CMK (cell line): Measurements from ENCODE around the gene SLC6A13.
"Not testable (repeated sequence)": the region's sequence is repeated elsewhere in the genome, so short reads cannot be mapped to it uniquely, and the experiment has no call there.

Source experiments
- DNase-seq: peaks from one replicate; pipeline ENCODE4 v3.0.0-alpha.2; 2010; ENCODE audit warnings: low read depth

Gene SLC6A13

GRCh38 chr12:264269-264668 is 1.6 kb upstream of the SLC6A13 start:
- no peak for DNase-seq

GRCh38 chr12:263574-263973 is 938 bp upstream of the SLC6A13 start:
- no peak for DNase-seq

DNA sequence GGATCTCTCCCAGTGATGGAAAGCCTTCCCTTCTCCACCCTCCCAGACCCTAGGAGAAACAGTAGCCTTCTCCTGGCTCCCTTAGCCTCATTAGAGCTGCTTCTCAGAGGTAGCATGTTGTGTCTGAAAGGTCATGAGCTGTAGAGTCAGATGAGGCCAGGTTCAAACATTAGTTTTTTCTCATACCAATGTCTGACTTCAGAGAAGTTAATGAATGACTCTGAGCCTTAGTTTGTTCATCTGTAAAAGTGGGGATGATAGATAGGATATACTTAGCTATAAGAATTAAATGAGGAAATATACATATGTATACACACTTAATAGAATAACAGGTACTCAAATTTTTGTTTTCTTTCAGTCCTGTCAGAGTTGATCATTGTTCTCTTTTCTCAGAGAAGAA is 523 bp downstream of the SLC6A13 start:
- DNase-seq: no peak

GRCh38 chr12:257521-258321 is 4.9 kb downstream of the SLC6A13 start:
- no peak for DNase-seq

GRCh38 chr12:256958-257357 is 5.7 kb downstream of the SLC6A13 start:
- no peak for DNase-seq

- DNase-seq: no peak
These were observed 6.4 kb downstream of the SLC6A13 start for GRCh38 chr12:256225-256624.

DNA sequence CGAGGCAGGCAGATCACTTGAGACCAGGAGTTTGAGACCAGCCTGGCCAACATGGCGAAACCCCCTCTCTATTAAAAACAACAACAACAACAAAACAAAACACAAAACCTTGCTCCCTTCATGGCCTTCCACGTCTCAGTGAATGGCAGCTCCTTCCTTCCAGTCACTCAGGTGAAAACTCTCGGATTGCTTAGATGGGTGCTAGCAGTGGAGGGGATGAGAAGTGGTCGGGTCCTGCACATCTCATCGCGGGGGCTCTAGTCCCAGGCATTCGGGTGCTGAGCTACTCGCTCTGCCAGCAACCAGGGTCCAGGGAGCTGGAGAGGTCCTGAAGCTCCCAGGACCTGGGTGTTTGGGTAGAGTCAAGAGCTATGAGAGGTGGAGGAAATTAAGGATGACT is 7.7 kb downstream of the SLC6A13 start:
- no peak for DNase-seq

DNA sequence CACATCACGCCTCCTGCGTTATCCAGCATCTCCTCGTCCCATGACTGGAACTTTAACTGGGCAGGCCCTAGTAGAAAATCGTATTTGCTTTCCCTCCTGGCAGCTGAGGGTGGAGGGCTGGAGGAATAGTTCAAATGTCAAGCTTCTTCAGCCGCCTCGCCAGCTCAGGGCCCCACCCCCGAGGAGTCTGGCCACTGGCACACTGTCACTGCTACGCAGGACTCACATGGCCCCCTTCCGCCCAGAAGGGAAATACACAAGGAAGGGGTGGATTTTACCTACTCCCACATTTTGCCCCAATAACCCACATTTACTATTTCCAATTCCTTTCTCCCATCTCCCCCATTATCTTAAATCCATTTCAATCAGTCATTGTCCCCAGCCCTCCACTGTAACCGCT is 8.6 kb downstream of the SLC6A13 start:
- DNase-seq: no peak

- no peak for DNase-seq
These were observed 9.4 kb downstream of the SLC6A13 start for GRCh38 chr12:253116-253831.

DNA sequence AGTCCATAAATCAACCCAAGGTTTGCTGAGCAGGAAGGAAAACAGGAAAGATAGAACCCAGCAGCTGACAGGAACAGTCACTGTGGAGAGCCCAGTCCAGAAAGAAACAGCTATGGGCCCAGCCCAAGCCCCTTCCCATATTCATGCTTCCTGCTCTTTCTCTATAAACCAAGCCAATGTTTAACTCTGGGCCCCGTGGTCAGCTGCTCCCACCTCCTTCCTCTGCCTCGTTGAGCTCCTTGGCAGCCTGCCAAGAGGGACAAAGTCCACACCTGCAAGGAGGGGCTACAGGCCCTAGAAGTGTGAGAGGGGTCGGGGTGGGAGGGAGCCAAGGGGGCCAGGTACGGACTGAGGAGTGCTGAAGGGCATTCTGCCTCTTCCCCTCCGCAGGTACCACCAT is 10.0 kb downstream of the SLC6A13 start:
- no peak for DNase-seq

DNA sequence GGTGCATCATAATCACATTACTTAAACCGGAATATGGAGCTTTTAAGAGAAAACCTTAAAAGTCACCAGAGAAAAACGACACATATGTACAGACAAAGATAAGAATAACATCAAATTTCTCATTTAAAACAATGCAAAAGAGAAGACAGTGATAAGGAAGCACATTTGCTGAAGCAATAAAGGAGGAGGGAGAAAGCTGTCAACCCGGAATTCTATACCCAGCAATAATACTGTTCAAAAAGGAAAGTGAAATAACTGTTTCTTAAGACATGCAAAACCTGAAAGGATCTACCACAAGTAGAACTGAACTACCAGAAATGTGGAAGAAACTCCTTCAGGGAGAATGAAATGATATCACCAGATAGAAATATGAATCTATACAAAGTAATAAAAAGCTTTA is 15.4 kb downstream of the SLC6A13 start:
- no peak for DNase-seq

DNA sequence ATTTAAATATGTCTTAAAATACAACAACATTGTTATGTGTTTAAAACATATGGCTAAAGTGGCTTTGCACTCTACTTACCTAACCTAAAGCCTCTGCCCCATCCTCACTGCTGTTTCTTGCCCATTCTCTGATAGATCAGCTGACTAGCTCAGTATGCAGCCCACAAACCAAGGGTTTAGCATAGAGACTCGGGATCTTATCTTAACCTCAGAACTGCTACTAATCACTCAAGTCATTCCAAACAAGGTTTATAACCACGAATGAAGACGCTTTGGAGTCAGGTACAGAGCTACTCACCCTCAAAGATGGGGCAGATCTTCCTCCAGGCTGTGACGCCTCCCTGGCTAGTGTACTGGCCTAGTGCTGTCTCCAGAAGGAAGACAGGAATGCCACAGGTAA is 19.3 kb downstream of the SLC6A13 start:
- no peak for DNase-seq

DNA sequence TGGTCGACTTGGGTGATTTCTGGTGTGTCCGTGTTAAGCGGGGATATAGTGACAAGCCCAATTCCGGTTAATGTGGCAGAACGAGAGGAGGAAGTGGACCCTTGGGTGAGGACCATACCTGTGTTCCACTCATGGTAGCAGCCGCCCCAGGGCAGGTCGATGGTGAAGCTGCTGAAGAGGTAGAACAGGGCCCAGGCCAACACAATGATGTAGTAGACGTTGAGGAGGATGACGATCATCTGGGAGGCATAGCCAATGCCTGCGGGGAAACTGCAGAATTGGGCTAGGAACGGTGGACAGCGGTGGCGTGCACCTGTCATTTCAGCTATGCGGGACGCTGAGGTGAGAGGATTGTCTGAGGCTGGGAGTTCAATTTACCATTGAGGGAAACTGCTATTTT is 20.1 kb downstream of the SLC6A13 start:
- no peak for DNase-seq

DNA sequence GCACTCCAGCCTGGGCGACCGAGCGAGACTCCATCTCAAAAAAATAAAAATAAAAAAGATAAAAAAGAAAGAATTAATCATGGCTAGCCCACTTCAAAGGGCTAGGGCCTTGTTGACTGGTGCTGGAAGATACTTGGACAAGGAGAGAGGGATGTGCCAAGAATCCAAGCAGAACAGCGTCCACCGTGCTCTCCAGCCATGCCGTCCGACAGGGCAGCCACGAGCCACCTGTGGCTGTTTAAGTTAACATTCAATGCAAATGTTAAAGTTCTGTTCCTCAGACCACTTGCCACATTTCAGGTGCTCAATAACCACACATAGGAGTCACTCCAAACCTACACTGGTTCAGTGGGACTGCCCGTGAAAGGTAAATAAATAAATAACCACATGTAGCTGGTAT is 21.4 kb downstream of the SLC6A13 start:
- DNase-seq: no peak

DNA sequence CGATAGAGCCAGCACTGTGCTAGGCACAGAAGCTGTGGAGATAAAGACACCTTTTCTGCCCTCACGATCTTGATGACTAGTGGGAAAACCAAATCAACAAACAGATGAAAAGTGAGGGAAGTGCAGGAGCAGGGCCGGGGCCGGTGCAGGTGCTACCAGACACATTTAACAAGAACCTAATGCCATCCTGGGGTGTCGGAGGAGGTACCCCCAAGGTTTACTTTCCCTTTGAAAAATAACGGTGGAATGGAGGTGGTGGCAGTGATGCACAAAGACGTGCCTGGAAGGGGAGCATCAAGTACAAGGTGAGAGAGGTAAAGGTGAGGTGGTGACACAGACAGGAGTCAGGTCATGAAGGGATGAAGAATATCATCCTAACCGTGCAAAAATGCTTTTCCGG is 22.1 kb downstream of the SLC6A13 start:
- DNase-seq: no peak

DNA sequence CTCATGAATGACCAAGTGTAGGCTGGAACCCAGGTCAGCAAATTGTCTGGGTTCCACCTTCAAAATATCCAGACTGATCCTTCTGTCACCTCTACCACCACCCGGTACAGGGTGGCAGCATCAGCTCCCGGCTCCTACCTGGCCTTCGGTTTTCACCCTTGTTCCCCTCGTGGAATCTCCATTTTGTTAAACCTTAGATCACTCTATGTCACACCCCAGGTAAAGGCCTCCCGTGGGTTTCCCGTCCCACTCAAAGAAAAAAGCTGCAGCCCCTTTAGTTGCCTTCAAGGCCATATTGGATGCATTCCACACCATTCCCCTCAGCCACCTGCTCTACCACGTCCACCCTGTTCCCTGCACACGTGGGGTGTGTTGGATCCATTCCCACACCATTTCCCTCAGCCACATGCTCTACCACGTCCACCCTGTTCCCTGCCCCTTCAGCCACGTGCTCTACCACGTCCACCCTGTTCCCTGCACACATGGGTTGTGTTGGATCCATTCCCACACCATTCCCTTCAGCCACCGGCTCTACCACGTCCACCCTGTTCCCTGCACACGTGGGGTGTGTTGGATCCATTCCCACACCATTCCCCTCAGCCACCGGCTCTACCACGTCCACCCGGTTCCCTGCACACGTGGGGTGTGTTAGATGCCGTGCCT is 23.8 kb downstream of the SLC6A13 start:
- no peak for DNase-seq

GRCh38 chr12:238116-238515 is 24.5 kb downstream of the SLC6A13 start:
- no peak for DNase-seq

DNA sequence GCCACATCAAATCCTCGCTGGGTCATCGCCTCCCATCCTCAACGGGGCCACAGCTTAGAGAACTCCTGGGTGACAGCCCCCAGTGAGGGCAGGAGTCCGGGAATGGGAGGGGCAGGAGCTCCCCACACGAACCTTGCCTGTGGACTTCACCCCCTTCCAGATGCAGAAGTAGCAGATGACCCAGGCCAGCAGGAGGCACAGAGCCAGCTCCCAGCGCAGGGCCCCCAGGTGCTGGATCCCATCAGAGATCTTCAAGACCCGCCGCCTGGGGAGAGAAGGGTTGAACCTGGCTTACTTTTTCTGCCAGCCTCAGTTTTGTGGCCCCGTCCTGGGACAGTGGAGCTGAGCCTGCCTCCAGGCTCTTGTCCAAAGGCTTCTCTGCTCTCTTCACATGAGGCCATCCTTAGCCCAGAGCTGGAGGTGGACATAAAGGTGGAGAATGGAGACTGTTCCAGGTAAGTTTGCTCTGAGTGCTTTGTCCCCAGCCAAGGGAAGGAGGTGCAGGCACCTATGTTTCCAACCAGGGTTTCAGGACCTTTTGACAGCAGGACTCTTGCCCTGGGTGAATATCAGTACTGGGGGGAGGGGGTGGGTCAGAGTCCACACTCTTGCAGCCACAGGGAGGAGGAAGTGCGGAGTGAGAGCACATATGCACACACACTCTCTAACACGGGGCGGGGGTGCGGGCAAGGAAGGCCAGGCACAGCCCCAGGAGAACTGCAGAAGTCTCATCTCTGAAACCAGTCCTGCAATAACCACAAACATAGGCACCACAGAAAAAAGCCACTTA is 25.4 kb downstream of the SLC6A13 start:
- DNase-seq: no peak

DNA sequence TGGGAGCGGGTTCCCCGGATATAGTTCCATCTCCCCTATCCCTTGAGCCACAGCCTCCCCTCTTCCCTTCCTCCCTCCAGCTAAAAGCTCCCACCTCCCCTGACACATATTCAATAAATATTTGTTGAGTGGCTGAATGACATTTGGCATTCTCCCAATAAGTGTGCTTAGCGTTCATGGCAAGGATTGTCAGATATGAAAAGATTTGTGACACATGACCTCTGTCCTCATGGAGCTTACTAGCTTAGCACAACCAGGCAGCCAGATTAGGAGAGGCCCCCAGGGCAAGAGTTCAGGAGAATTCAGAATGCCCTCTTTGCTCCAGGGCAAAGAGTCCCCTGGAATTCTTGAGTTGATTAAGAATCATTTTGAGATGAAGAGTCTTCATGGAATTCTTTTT is 26.2 kb downstream of the SLC6A13 start:
- DNase-seq: no peak

GRCh38 chr12:235967-236366 is 26.7 kb downstream of the SLC6A13 start:
- DNase-seq: not testable (repeated sequence)

DNA sequence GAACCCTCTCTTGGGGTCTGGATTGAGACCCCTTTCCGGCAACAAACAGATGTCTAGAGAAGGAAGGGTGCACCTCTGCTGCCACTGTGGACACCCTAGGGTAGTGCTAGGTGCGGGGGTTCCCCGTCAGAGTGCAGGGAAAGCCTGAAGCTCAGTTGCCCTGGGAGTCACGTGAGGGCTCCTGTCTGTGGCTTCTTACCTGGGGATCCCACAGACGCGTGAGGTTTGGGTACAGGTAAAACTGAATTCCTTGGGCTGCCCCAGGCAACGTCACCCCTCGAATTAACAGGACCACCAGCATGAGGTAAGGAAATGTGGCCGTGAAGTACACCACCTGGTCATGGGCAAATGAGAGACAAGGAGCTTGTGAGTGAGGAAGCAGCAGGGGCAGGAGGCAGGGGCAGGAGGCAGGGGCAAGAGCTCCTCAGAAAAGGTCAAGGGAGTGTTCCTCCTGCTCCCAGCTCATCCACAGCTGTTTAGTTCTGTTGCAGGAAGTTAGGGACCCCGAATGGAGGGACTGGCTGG is 27.7 kb downstream of the SLC6A13 start:
- no peak for DNase-seq

DNA sequence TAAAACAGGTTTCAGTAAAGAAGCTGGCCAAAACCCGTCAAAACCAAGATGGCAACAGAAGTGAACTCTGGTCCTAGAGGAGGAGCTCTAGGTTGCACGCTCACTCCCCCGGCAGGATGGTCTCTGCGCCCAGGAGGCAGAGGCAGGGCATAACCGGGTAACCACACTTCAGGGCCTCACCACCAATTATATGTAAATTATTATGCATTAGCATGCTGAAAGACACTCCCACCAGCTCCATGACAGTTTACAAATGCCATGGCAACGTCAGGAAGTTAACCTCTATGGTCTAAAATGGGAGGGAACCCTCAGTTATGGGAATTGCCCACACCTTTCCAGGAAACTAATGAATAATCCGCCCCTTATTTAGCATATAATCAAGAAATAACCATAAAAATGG is 28.6 kb downstream of the SLC6A13 start:
- DNase-seq: no peak
